ENCODE data around the gene ZMYM3. TPM values are rescaled to one million over a fixed set of nuclear protein-coding genes. Genes with fewer than 3 reads are reported as not detected.

ZMYM3 gene
- total RNA-seq, 2 experiments from 2014 or later, result 25.8 to 27.5 TPM

GRCh38 chrX:71227370-71228062 lies 26.4 kb downstream of the ZMYM3 start:
- intact Hi-C loops (cut with micrococcal nuclease), result no loop called here
- ChIA-PET CTCF (no interaction called here), POLR2A (interaction anchor here (0.8 kb wide), 1 partner anchor 56 kb away, joined by 3 read pairs; the partner anchor contains the start of gene NONO)
- H3K9me3 Mint-ChIP-seq, result no peaks in the 10 kb centered on the region
- no peak overlapping the region for H3K4me3 Mint-ChIP-seq
- peak; percentile 21 for DNase-seq
- no peaks in the 10 kb centered on the region for H3K36me3 Mint-ChIP-seq (ENCODE audit: low read depth)
- H3K27ac Mint-ChIP-seq, result no peak overlapping the region
- no peak for ATAC-seq
- H3K27me3 Mint-ChIP-seq, result no peaks in the 10 kb centered on the region
- no peaks in the 10 kb centered on the region for H3K4me1 Mint-ChIP-seq (ENCODE audit: low read depth)
- TF ChIP-seq CTCF (IDR thresholded peaks at IDR 0.05), result no peak

- no peak overlapping the region for H3K27ac Mint-ChIP-seq
- DNase-seq, result no peak
These were observed 28.3 kb downstream of the ZMYM3 start for GRCh38 chrX:71225676-71226075.

GRCh38 chrX:71225009-71225408 lies 28.9 kb downstream of the ZMYM3 start:
- CTCF ChIA-PET, result no interaction called here
- POLR2A ChIA-PET, result no interaction called here
- TF ChIP-seq CTCF (IDR thresholded peaks at IDR 0.05), result no peak
- DNase-seq (no peak), ATAC-seq (no peak)
- Mint-ChIP-seq H3K27ac (no peak overlapping the region), H3K4me1 (ENCODE audit: low read depth) (no peaks in the 10 kb centered on the region), H3K36me3 (ENCODE audit: low read depth) (no peaks in the 10 kb centered on the region), H3K9me3 (no peaks in the 10 kb centered on the region), H3K27me3 (no peaks in the 10 kb centered on the region), H3K4me3 (no peak overlapping the region)
- intact Hi-C loops (cut with micrococcal nuclease), result no loop called here

More at GRCh38 chrX:71225676-71226075, 28.3 kb downstream of the ZMYM3 start:
- no peak overlapping the region for H3K4me3 Mint-ChIP-seq
- intact Hi-C loops (cut with micrococcal nuclease), result no loop called here
- H3K9me3 Mint-ChIP-seq, result no peaks in the 10 kb centered on the region
- ChIA-PET POLR2A (no interaction called here), CTCF (no interaction called here)
- no peak for ATAC-seq
- no peaks in the 10 kb centered on the region for H3K36me3 Mint-ChIP-seq (ENCODE audit: low read depth)
- H3K27me3 Mint-ChIP-seq, result no peaks in the 10 kb centered on the region
- TF ChIP-seq CTCF (IDR thresholded peaks at IDR 0.05), result no peak
- no peaks in the 10 kb centered on the region for H3K4me1 Mint-ChIP-seq (ENCODE audit: low read depth)

- DNase-seq (no peak), ATAC-seq (no peak)
- H3K9me3 Mint-ChIP-seq, result no peaks in the 10 kb centered on the region
- H3K27ac Mint-ChIP-seq, result no peak overlapping the region
- intact Hi-C loops (cut with micrococcal nuclease), result no loop called here
- no peaks in the 10 kb centered on the region for H3K36me3 Mint-ChIP-seq (ENCODE audit: low read depth)
- no peaks in the 10 kb centered on the region for H3K4me1 Mint-ChIP-seq (ENCODE audit: low read depth)
- ChIA-PET POLR2A (no interaction called here), CTCF (no interaction called here)
- TF ChIP-seq CTCF (IDR thresholded peaks at IDR 0.05), result no peak
- no peaks in the 10 kb centered on the region for H3K27me3 Mint-ChIP-seq
- no peak overlapping the region for H3K4me3 Mint-ChIP-seq
These were observed 29.7 kb downstream of the ZMYM3 start for GRCh38 chrX:71224098-71224708.

- Mint-ChIP-seq H3K27ac (no peak within 1 kb of the TSS), H3K4me1 (ENCODE audit: low read depth) (no peaks in the 10 kb centered on the region), H3K36me3 (ENCODE audit: low read depth) (no peaks in the 10 kb centered on the region), H3K27me3 (no peaks in the 10 kb centered on the region), H3K9me3 (no peaks in the 10 kb centered on the region), H3K4me3 (no peak within 1 kb of the TSS)
- POLR2A ChIA-PET, result interaction anchor here (0.6 kb wide), 1 partner anchor 206 kb away, joined by 3 read pairs; no protein-coding TSS in a partner anchor
- DNase-seq, result no peak
- intact Hi-C loops (cut with micrococcal nuclease), result no loop called here
- no peak for TF ChIP-seq CTCF (IDR thresholded peaks at IDR 0.05)
- no peak for ATAC-seq
- CTCF ChIA-PET, result no interaction called here
These were observed 31.0 kb downstream of the ZMYM3 start, which contains the start of gene GJB1 for GRCh38 chrX:71222929-71223328. Gene GJB1 (plus strand): TSS chrX:71223224. CDS start chrX:71223708, 484 bp downstream.
